ENCODE data around the gene ACP5. TPM values are rescaled to one million over a fixed set of nuclear protein-coding genes. Genes with fewer than 3 reads are reported as not detected.
"Not testable (repeated sequence)": the region's sequence is repeated elsewhere in the genome, so short reads cannot be mapped to it uniquely, and the experiment has no call there.

The ACP5 gene
- total and polyA plus RNA-seq, 2 donors from 2014 or later: 13.8 to 93.3 TPM

DNA sequence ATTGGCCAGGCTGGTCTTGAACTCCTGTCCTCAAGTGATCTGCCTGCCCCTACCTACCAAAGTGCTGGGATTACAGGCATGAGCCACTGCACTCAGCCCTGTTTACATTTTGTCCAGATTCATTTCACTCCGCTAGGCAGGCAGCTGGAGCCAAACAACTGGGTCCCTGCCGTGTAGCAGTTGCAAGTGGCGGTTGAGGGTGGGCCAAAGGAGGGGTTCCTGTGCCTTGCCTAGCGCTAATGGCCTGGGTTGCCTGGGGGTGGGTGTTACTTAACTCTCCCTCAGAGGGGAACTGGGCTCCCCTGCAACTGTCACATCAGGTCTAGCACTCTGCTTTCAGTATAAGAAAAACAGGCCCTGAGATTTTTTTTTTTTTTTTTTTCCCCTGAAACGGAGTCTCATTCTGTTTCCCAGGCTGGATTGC, 7.4 kb downstream of the ACP5 start:
- peak in 4 of 5 donors; percentile 10 to 46 (median 22) for DNase-seq
- no peak overlapping the region for H3K4me3 ChIP-seq (ENCODE audit: low read length in 3 of 3)
- H3K36me3 ChIP-seq (ENCODE audit: control insufficient read depth in 2 of 3, insufficient read depth in 3 of 3, low read length in 3 of 3): no peaks in the 10 kb centered on the region
- FAIRE-seq: no peak
- H3K27me3 ChIP-seq (ENCODE audit: control insufficient read depth, insufficient read depth, low read length): no peaks in the 10 kb centered on the region
- intact Hi-C loops (cut with DNase I): no loop called here
- no peaks in the 10 kb centered on the region for H3K9me3 ChIP-seq (ENCODE audit: control insufficient read depth in 2 of 3, insufficient read depth in 1 of 3, low read length in 3 of 3)
- H3K4me1 ChIP-seq (ENCODE audit: control insufficient read depth in 2 of 3, insufficient read depth in 2 of 3, low read depth in 1 of 3, low read length in 3 of 3): no peaks in the 10 kb centered on the region
- no peak overlapping the region for H3K27ac ChIP-seq (ENCODE audit: low read depth in 2 of 2, low read length in 2 of 2)
- H3K9ac ChIP-seq (ENCODE audit: low read length in 3 of 3): no peak overlapping the region
- TF ChIP-seq, protein P1, sequence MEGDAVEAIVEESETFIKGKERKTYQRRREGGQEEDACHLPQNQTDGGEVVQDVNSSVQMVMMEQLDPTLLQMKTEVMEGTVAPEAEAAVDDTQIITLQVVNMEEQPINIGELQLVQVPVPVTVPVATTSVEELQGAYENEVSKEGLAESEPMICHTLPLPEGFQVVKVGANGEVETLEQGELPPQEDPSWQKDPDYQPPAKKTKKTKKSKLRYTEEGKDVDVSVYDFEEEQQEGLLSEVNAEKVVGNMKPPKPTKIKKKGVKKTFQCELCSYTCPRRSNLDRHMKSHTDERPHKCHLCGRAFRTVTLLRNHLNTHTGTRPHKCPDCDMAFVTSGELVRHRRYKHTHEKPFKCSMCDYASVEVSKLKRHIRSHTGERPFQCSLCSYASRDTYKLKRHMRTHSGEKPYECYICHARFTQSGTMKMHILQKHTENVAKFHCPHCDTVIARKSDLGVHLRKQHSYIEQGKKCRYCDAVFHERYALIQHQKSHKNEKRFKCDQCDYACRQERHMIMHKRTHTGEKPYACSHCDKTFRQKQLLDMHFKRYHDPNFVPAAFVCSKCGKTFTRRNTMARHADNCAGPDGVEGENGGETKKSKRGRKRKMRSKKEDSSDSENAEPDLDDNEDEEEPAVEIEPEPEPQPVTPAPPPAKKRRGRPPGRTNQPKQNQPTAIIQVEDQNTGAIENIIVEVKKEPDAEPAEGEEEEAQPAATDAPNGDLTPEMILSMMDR (IDR thresholded peaks at IDR 0.05; ENCODE audit: borderline replicate concordance, extremely low read depth, insufficient read depth): no peak

DNA sequence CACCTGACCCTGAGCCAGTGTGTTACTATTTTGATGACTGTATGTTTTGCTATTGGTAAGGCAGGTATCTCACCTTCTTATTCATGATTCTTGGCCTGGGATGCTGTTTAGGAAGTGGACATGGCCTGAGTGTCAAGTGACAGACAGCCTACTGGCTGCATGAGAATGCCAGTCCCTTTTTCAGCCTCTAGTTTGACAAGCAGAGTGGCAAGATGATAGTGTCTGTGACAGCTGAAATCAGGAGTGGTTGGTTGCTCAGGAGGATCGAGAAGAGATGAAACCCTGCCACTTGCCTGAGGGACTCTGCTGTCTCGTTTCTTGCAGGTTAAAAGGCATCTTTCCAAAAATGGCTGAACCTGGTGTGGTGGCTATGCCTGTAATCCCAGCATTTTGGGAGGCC, 11.3 kb downstream of the ACP5 start:
- intact Hi-C loops (cut with DNase I): no loop called here
- Histone ChIP-seq H3K36me3 (ENCODE audit: control insufficient read depth in 2 of 3, insufficient read depth in 3 of 3, low read length in 3 of 3) (no peaks in the 10 kb centered on the region), H3K27ac (ENCODE audit: low read depth in 2 of 2, low read length in 2 of 2) (no peak overlapping the region), H3K27me3 (ENCODE audit: control insufficient read depth, insufficient read depth, low read length) (no peaks in the 10 kb centered on the region), H3K9ac (ENCODE audit: low read length in 3 of 3) (no peak overlapping the region), H3K9me3 (ENCODE audit: control insufficient read depth in 2 of 3, insufficient read depth in 1 of 3, low read length in 3 of 3) (no peaks in the 10 kb centered on the region), H3K4me3 (ENCODE audit: low read length in 3 of 3) (no peak overlapping the region), H3K4me1 (ENCODE audit: control insufficient read depth in 2 of 3, insufficient read depth in 2 of 3, low read depth in 1 of 3, low read length in 3 of 3) (no peaks in the 10 kb centered on the region)
- FAIRE-seq: no peak
- DNase-seq: no peak
- TF ChIP-seq, protein P1 (IDR thresholded peaks at IDR 0.05; ENCODE audit: borderline replicate concordance, extremely low read depth, insufficient read depth): no peak

DNA sequence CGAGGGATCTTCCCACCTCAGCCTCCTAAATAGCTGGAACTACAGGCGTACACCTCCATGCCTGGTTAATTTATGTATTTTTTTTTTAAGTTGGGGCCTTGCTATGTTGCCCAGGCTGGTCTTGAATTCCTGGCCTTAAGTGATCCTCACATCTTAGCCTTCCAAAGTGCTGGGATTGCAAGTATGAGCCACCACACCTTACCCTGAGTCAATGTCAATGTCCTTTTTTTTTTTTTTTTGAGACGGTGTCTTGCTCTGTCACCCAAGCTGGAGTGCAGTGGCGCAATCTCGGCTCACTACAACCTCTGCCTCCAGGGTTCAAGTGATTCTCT, 11.8 kb downstream of the ACP5 start:
- H3K9me3 ChIP-seq (ENCODE audit: control insufficient read depth in 2 of 3, insufficient read depth in 1 of 3, low read length in 3 of 3); DNase-seq; H3K4me3 ChIP-seq (ENCODE audit: low read length in 3 of 3); H3K36me3 ChIP-seq (ENCODE audit: control insufficient read depth in 2 of 3, insufficient read depth in 3 of 3, low read length in 3 of 3); FAIRE-seq; H3K27ac ChIP-seq (ENCODE audit: low read depth in 2 of 2, low read length in 2 of 2); H3K4me1 ChIP-seq (ENCODE audit: control insufficient read depth in 2 of 3, insufficient read depth in 2 of 3, low read depth in 1 of 3, low read length in 3 of 3); intact Hi-C loops (cut with DNase I); H3K27me3 ChIP-seq (ENCODE audit: control insufficient read depth, insufficient read depth, low read length); H3K9ac ChIP-seq (ENCODE audit: low read length in 3 of 3): not testable (repeated sequence)

DNA sequence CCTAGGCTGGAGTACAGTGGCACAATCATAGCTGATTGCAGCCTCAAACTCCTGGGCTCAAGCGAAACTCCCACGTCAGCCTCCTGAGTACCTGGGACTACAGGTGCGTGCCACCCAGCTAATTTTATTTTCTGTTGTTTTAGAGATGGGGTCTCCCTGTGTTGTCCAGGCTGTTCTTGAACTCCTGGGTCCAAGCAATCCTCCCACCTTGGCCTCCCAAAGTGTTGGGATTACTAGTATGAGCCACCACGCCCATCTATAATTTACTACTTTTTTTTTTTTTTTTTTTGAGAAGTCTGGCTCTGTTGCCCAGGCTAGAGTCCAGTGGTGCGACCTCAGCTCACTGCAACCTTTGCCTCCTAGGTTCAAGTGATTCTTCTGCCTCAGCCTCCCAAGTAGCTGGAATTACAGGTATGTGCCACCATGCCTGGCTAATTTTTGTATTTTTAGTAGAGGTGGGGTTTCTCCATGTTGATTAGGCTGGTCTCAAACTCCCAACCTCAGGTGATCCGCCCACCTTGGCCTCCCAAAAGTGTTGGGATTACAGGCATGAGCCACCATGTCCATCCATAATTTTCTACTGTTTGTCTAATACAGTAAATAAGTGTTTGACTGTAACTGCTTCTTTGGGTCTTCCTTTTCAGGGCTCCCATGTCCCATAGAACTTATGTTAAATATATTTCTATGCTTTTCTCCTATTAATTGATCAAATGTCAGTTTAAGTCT, 13.2 kb downstream of the ACP5 start:
- H3K4me3 ChIP-seq (ENCODE audit: low read length in 3 of 3); H3K36me3 ChIP-seq (ENCODE audit: control insufficient read depth in 2 of 3, insufficient read depth in 3 of 3, low read length in 3 of 3); intact Hi-C loops (cut with DNase I); H3K27ac ChIP-seq (ENCODE audit: low read depth in 2 of 2, low read length in 2 of 2); H3K4me1 ChIP-seq (ENCODE audit: control insufficient read depth in 2 of 3, insufficient read depth in 2 of 3, low read depth in 1 of 3, low read length in 3 of 3); DNase-seq; H3K9me3 ChIP-seq (ENCODE audit: control insufficient read depth in 2 of 3, insufficient read depth in 1 of 3, low read length in 3 of 3); H3K9ac ChIP-seq (ENCODE audit: low read length in 3 of 3); H3K27me3 ChIP-seq (ENCODE audit: control insufficient read depth, insufficient read depth, low read length); FAIRE-seq: not testable (repeated sequence)
